GM23338 (cell line): ENCODE results near the gene OR6J1. TPM values are rescaled to one million over a fixed set of nuclear protein-coding genes. Genes with fewer than 3 reads are reported as not detected.

ENCODE experiments used
- ATAC-seq: fragments of 200-7000 bp; cut with Tn5 transposase; 3 replicates; pipeline ENCODE4 v1.9.1; 2020
- DNase-seq: peaks from one replicate; pipeline ENCODE4 v3.0.0-alpha.2; 2015; ENCODE audit warnings: low spot score
- H2AFZ ChIP-seq: fragments of 200-600 bp; sonication (generic); 2 replicates; pipeline ENCODE4 v1.8.0; 2016; ENCODE audit warnings: antibody characterized with exemption, mild to moderate bottlenecking, moderate library complexity
- H3F3A ChIP-seq: fragments of 200-600 bp; sonication (generic); replicated peaks from 2 replicates; pipeline ENCODE4 v1.8.0; 2017; ENCODE audit warnings: antibody characterized with exemption, mixed run types, low read depth
- H3K27ac ChIP-seq: fragments of 200-600 bp; sonication (generic); 2 replicates; pipeline ENCODE4 v1.6.1; 2016; ENCODE audit warnings: low read depth
- H3K27me3 ChIP-seq: fragments of 200-600 bp; sonication (generic); 2 replicates; pipeline ENCODE4 v1.8.0; 2016; ENCODE audit warnings: mild to moderate bottlenecking, mixed run types, moderate library complexity; ENCODE audit not compliant: insufficient read depth
- H3K36me3 ChIP-seq: fragments of 200-600 bp; sonication (generic); 2 replicates; pipeline ENCODE4 v1.8.0; 2016; ENCODE audit warnings: mild to moderate bottlenecking; ENCODE audit not compliant: insufficient read depth
- H3K4me1 ChIP-seq: fragments of 200-600 bp; sonication (generic); 2 replicates; pipeline ENCODE4 v1.8.0; 2016; ENCODE audit warnings: mild to moderate bottlenecking, moderate library complexity; ENCODE audit not compliant: insufficient read depth
- H3K4me2 ChIP-seq: fragments of 200-600 bp; sonication (generic); 2 replicates; pipeline ENCODE4 v1.7.1; 2017; ENCODE audit warnings: mixed run types
- H3K4me3 ChIP-seq: fragments of 200-600 bp; sonication (generic); 2 replicates; pipeline ENCODE4 v1.6.1; 2016; ENCODE audit warnings: mixed run types
- H3K79me2 ChIP-seq: fragments of 200-600 bp; sonication (generic); replicated peaks from 2 replicates; pipeline ENCODE4 v1.8.0; 2017; ENCODE audit warnings: mild to moderate bottlenecking; ENCODE audit not compliant: insufficient read depth
- H3K9me2 ChIP-seq: fragments of 200-600 bp; sonication (generic); 2 replicates; pipeline ENCODE4 v1.8.0; 2017; ENCODE audit not compliant: insufficient read depth
- H4K20me1 ChIP-seq: fragments of 200-600 bp; sonication (generic); replicated peaks from 2 replicates; pipeline ENCODE4 v1.8.0; 2017; ENCODE audit warnings: mild to moderate bottlenecking; ENCODE audit not compliant: insufficient read depth
- H3K27ac Mint-ChIP-seq: 2 replicates; pipeline ENCODE4 v1.8.0; 2020; ENCODE audit warnings: inconsistent platforms, mild to moderate bottlenecking, moderate library complexity, mixed read lengths
- H3K27me3 Mint-ChIP-seq: 3 replicates; pipeline ENCODE4 v1.8.0; 2022; ENCODE audit warnings: low read depth, mild to moderate bottlenecking, moderate library complexity, mixed read lengths, inconsistent platforms; ENCODE audit not compliant: insufficient read depth, poor library complexity
- H3K36me3 Mint-ChIP-seq: 3 replicates; pipeline ENCODE4 v1.8.0; 2021; ENCODE audit warnings: low read depth, mild to moderate bottlenecking, inconsistent platforms, moderate library complexity, mixed read lengths
- H3K4me1 Mint-ChIP-seq: 3 replicates; pipeline ENCODE4 v1.8.0; 2020; ENCODE audit warnings: mild to moderate bottlenecking, inconsistent platforms, mixed read lengths
- H3K4me3 Mint-ChIP-seq: 3 replicates; pipeline ENCODE4 v1.8.0; 2021; ENCODE audit warnings: moderate library complexity, mild to moderate bottlenecking, inconsistent platforms, mixed read lengths
- H3K9me3 Mint-ChIP-seq: 3 replicates; pipeline ENCODE4 v1.8.0; 2020; ENCODE audit warnings: moderate library complexity, mild to moderate bottlenecking, inconsistent platforms, mixed read lengths
- CREB1 ChIP-seq: fragments of 250-450 bp; sonication (Bioruptor Pico); IDR thresholded peaks from 2 replicates; pipeline ENCODE4 v1.5.0; 2020; ENCODE audit warnings: low read depth, mild to moderate bottlenecking, moderate library complexity
- EZH2 ChIP-seq: fragments of 200-600 bp; sonication (generic); IDR thresholded peaks from one replicate; pipeline ENCODE4 v1.8.0; 2017; ENCODE audit warnings: antibody characterized with exemption, mild to moderate bottlenecking, low read depth; ENCODE audit not compliant: unreplicated experiment
- EZH2phosphoT487 ChIP-seq: fragments of 200-600 bp; sonication (generic); IDR thresholded peaks from one replicate; pipeline ENCODE4 v1.8.1; 2018; ENCODE audit warnings: antibody characterized with exemption; ENCODE audit not compliant: unreplicated experiment
- JUNB ChIP-seq: IDR thresholded peaks from one replicate; pipeline ENCODE4 v1.6.1; 2016; ENCODE audit warnings: antibody characterized with exemption; ENCODE audit not compliant: unreplicated experiment
- NANOG ChIP-seq: IDR thresholded peaks from 2 replicates; pipeline ENCODE4 v1.6.1; 2016; ENCODE audit warnings: antibody characterized with exemption, borderline replicate concordance
- POLR2AphosphoS5 ChIP-seq: IDR thresholded peaks from 2 replicates; pipeline ENCODE4 v1.6.1; 2016; ENCODE audit warnings: antibody characterized with exemption, low read depth
- STAT1 ChIP-seq: IDR thresholded peaks from one replicate; pipeline ENCODE4 v1.6.1; 2016; ENCODE audit warnings: antibody characterized with exemption; ENCODE audit not compliant: unreplicated experiment
- ZNF114 ChIP-seq: fragments of 250-450 bp; sonication (Bioruptor Pico); IDR thresholded peaks from 2 replicates; pipeline ENCODE4 v1.5.0; 2020; ENCODE audit warnings: mild to moderate bottlenecking, moderate library complexity
- ZNF331 ChIP-seq: fragments of 250-450 bp; sonication (Bioruptor Pico); IDR thresholded peaks from 2 replicates; pipeline ENCODE4 v1.5.0; 2020; ENCODE audit warnings: low read depth, mild to moderate bottlenecking, moderate library complexity
- polyA plus RNA-seq: library from polyadenylated mRNA; unstranded; fragments of >200 nt; fragmentation: Nextera tagmentation; extraction: Ambion mirVana; gene quantifications from 2 replicates; pipeline ENCODE4 v1.2.1, GENCODE V29; 2016
- total RNA-seq: library from RNA; depleted of rRNA; stranded (reverse); fragments of >200 nt; shearing (Covaris generic); gene quantifications from 2 replicates; pipeline ENCODE4 v1.2.3, GENCODE V29; 2014
- TF ChIP-seq, protein P1 (sequence below): fragments of 250-450 bp; sonication (Bioruptor Pico); IDR thresholded peaks from 2 replicates; pipeline ENCODE4 v1.5.0; 2020; ENCODE audit warnings: mild to moderate bottlenecking, moderate library complexity
- TF ChIP-seq, protein P2 (sequence below): IDR thresholded peaks from one replicate; pipeline ENCODE4 v1.6.1; 2018; ENCODE audit warnings: antibody characterized with exemption; ENCODE audit not compliant: unreplicated experiment
- TF ChIP-seq, protein P3 (sequence below): IDR thresholded peaks from 2 replicates; pipeline ENCODE4 v1.6.1; 2016; ENCODE audit warnings: antibody characterized with exemption
- TF ChIP-seq, protein P4 (sequence below), 2 experiments: fragments of 200-600 bp in 1 of 2; sonication (generic) in 1 of 2; conservative IDR thresholded peaks; 2 replicates each; pipeline versions ENCODE4 v1.5.1 to v1.6.1; 2016 to 2017; ENCODE audit warnings: antibody characterized with exemption in 2 of 2, low read depth in 2 of 2, mild to moderate bottlenecking in 2 of 2, moderate library complexity in 1 of 2

Gene OR6J1
- total and polyA plus RNA-seq, 2 experiments from 2014 or later = not detected

DNA sequence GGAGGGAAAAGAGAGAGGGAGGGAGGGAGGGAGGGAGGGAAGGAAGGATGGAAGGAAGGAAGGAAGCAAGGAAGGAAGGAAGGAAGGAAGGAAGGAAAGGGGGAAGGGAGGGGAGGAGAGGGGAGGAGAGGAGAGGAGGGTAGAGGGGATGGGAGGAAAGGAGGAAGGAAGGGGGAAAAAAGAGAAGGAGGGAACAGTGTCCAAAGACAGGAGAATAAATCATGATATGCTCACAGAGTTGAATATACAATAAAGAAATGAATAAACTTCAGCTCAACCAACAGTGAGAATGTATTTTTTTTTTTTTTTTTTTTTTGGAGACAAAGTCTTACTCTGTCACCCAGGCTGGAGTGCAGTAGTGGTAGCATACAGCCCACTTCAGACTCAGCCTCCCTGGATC lies 4.0 kb downstream of the OR6J1 start:
- ATAC-seq = no peak
- no peaks in the 10 kb centered on the region for H3F3A ChIP-seq
- peaks cover 16% of the 10 kb centered on the region for H3K9me3 Mint-ChIP-seq
- no peaks in the 10 kb centered on the region; the same call in 2 of the 3 replicates for H3K4me1 Mint-ChIP-seq
- H4K20me1 ChIP-seq = no peaks in the 10 kb centered on the region
- no peak overlapping the region for H3K4me2 ChIP-seq
- no peak overlapping the region for H3K4me3 Mint-ChIP-seq
- TF ChIP-seq NANOG (no peak), EZH2 (no peak), POLR2AphosphoS5 (no peak), ZNF114 (CRISPR knock-in tag) (no peak), ZNF331 (CRISPR knock-in tag) (no peak), EZH2phosphoT487 (no peak), CREB1 (CRISPR knock-in tag) (no peak), STAT1 (no peak), JUNB (no peak)
- TF ChIP-seq, protein P1, sequence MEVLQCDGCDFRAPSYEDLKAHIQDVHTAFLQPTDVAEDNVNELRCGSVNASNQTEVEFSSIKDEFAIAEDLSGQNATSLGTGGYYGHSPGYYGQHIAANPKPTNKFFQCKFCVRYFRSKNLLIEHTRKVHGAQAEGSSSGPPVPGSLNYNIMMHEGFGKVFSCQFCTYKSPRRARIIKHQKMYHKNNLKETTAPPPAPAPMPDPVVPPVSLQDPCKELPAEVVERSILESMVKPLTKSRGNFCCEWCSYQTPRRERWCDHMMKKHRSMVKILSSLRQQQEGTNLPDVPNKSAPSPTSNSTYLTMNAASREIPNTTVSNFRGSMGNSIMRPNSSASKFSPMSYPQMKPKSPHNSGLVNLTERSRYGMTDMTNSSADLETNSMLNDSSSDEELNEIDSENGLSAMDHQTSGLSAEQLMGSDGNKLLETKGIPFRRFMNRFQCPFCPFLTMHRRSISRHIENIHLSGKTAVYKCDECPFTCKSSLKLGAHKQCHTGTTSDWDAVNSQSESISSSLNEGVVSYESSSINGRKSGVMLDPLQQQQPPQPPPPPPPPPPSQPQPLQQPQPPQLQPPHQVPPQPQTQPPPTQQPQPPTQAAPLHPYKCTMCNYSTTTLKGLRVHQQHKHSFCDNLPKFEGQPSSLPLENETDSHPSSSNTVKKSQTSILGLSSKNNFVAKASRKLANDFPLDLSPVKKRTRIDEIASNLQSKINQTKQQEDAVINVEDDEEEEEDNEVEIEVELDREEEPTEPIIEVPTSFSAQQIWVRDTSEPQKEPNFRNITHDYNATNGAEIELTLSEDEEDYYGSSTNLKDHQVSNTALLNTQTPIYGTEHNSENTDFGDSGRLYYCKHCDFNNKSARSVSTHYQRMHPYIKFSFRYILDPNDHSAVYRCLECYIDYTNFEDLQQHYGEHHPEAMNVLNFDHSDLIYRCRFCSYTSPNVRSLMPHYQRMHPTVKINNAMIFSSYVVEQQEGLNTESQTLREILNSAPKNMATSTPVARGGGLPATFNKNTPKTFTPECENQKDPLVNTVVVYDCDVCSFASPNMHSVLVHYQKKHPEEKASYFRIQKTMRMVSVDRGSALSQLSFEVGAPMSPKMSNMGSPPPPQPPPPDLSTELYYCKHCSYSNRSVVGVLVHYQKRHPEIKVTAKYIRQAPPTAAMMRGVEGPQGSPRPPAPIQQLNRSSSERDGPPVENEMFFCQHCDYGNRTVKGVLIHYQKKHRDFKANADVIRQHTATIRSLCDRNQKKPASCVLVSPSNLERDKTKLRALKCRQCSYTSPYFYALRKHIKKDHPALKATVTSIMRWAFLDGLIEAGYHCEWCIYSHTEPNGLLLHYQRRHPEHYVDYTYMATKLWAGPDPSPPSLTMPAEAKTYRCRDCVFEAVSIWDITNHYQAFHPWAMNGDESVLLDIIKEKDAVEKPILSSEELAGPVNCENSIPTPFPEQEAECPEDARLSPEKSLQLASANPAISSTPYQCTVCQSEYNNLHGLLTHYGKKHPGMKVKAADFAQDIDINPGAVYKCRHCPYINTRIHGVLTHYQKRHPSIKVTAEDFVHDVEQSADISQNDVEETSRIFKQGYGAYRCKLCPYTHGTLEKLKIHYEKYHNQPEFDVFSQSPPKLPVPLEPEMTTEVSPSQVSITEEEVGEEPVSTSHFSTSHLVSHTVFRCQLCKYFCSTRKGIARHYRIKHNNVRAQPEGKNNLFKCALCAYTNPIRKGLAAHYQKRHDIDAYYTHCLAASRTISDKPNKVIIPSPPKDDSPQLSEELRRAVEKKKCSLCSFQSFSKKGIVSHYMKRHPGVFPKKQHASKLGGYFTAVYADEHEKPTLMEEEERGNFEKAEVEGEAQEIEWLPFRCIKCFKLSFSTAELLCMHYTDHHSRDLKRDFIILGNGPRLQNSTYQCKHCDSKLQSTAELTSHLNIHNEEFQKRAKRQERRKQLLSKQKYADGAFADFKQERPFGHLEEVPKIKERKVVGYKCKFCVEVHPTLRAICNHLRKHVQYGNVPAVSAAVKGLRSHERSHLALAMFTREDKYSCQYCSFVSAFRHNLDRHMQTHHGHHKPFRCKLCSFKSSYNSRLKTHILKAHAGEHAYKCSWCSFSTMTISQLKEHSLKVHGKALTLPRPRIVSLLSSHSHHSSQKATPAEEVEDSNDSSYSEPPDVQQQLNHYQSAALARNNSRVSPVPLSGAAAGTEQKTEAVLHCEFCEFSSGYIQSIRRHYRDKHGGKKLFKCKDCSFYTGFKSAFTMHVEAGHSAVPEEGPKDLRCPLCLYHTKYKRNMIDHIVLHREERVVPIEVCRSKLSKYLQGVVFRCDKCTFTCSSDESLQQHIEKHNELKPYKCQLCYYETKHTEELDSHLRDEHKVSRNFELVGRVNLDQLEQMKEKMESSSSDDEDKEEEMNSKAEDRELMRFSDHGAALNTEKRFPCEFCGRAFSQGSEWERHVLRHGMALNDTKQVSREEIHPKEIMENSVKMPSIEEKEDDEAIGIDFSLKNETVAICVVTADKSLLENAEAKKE (CRISPR knock-in tag) = no peak
- TF ChIP-seq, protein P2, sequence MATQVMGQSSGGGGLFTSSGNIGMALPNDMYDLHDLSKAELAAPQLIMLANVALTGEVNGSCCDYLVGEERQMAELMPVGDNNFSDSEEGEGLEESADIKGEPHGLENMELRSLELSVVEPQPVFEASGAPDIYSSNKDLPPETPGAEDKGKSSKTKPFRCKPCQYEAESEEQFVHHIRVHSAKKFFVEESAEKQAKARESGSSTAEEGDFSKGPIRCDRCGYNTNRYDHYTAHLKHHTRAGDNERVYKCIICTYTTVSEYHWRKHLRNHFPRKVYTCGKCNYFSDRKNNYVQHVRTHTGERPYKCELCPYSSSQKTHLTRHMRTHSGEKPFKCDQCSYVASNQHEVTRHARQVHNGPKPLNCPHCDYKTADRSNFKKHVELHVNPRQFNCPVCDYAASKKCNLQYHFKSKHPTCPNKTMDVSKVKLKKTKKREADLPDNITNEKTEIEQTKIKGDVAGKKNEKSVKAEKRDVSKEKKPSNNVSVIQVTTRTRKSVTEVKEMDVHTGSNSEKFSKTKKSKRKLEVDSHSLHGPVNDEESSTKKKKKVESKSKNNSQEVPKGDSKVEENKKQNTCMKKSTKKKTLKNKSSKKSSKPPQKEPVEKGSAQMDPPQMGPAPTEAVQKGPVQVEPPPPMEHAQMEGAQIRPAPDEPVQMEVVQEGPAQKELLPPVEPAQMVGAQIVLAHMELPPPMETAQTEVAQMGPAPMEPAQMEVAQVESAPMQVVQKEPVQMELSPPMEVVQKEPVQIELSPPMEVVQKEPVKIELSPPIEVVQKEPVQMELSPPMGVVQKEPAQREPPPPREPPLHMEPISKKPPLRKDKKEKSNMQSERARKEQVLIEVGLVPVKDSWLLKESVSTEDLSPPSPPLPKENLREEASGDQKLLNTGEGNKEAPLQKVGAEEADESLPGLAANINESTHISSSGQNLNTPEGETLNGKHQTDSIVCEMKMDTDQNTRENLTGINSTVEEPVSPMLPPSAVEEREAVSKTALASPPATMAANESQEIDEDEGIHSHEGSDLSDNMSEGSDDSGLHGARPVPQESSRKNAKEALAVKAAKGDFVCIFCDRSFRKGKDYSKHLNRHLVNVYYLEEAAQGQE = no peak
- TF ChIP-seq, protein P3, sequence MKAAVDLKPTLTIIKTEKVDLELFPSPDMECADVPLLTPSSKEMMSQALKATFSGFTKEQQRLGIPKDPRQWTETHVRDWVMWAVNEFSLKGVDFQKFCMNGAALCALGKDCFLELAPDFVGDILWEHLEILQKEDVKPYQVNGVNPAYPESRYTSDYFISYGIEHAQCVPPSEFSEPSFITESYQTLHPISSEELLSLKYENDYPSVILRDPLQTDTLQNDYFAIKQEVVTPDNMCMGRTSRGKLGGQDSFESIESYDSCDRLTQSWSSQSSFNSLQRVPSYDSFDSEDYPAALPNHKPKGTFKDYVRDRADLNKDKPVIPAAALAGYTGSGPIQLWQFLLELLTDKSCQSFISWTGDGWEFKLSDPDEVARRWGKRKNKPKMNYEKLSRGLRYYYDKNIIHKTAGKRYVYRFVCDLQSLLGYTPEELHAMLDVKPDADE = no peak
- TF ChIP-seq, protein P4, sequence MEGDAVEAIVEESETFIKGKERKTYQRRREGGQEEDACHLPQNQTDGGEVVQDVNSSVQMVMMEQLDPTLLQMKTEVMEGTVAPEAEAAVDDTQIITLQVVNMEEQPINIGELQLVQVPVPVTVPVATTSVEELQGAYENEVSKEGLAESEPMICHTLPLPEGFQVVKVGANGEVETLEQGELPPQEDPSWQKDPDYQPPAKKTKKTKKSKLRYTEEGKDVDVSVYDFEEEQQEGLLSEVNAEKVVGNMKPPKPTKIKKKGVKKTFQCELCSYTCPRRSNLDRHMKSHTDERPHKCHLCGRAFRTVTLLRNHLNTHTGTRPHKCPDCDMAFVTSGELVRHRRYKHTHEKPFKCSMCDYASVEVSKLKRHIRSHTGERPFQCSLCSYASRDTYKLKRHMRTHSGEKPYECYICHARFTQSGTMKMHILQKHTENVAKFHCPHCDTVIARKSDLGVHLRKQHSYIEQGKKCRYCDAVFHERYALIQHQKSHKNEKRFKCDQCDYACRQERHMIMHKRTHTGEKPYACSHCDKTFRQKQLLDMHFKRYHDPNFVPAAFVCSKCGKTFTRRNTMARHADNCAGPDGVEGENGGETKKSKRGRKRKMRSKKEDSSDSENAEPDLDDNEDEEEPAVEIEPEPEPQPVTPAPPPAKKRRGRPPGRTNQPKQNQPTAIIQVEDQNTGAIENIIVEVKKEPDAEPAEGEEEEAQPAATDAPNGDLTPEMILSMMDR (conservative IDR thresholded peaks at IDR 0.05; ENCODE audit: low read depth in 2 of 2) = no peak
- no peaks in the 10 kb centered on the region for H3K27me3 ChIP-seq
- H3K36me3 Mint-ChIP-seq = peaks cover 14% of the 10 kb centered on the region
- no peak overlapping the region for H3K4me3 ChIP-seq
- no peaks in the 10 kb centered on the region for H3K4me1 ChIP-seq
- no peaks in the 10 kb centered on the region; the same call in 1 of the 2 replicates for H3K36me3 ChIP-seq
- DNase-seq = no peak
- H2AFZ ChIP-seq = no peak overlapping the region
- H3K9me2 ChIP-seq = no peaks in the 10 kb centered on the region
- H3K27ac Mint-ChIP-seq = no peak overlapping the region
- H3K79me2 ChIP-seq = no peaks in the 10 kb centered on the region
- H3K27me3 Mint-ChIP-seq = peaks cover 8% of the 10 kb centered on the region
- H3K27ac ChIP-seq = no peak overlapping the region
